GM12878 (cell line): ENCODE data around the gene NUTM1. TPM values are rescaled to one million over a fixed set of nuclear protein-coding genes. Genes with fewer than 3 reads are reported as not detected.

ENCODE experiments used
- ATAC-seq: fragments of 200-7000 bp; cut with Tn5 transposase; 3 replicates; pipeline ENCODE4 v1.9.1; 2020; ENCODE audit warnings: mild to moderate bottlenecking, moderate library complexity
- BruUV-seq: library from RNA; stranded (reverse); fragments of 400-500 nt; replicated peaks from 2 replicates; lab custom pipeline; 2021; lab: Mats Ljungman, UMichigan
- CTCF ChIA-PET: fragments of 300-600 bp; sonication (Branson Sonifier 250); formaldehyde crosslinking; extraction: SDS; loops from one replicate; lab custom pipeline; 2021; ENCODE audit warnings: inconsistent platforms; lab: Yijun Ruan, JAX
- POLR2A ChIA-PET: fragments of 350-600 bp; formaldehyde crosslinking; extraction: SDS; loops from one replicate; lab custom pipeline; 2021; ENCODE audit warnings: inconsistent platforms; lab: Charles Lee
- RAD21 ChIA-PET: fragments of 300-600 bp; sonication (Branson Sonifier 250); formaldehyde crosslinking; loops from one replicate; lab custom pipeline; 2023; ENCODE audit warnings: antibody characterized with exemption; ENCODE audit not compliant: unreplicated experiment; lab: Charles Lee
- SMC1A ChIA-PET: fragments of 300-600 bp; sonication (Branson Sonifier 250); formaldehyde crosslinking; loops from one replicate; lab custom pipeline; 2023; ENCODE audit not compliant: unreplicated experiment, uncharacterized antibody; lab: Charles Lee
- DNase-seq: peaks from one replicate; pipeline ENCODE4 v3.0.0-alpha.2; 2011; ENCODE audit warnings: low read depth, low spot score
- FAIRE-seq: peaks from 3 replicates; lab custom pipeline; 2011; peaks lifted over from hg19 to GRCh38; lab: Jason Lieb, UNC
- H2AFZ ChIP-seq: 2 replicates; pipeline ENCODE4 v1.6.0; 2011; ENCODE audit warnings: low read depth, low read length, control low read depth; ENCODE audit not compliant: control insufficient read depth
- H3K27ac ChIP-seq: 2 replicates; pipeline ENCODE4 v1.5.1; 2011; ENCODE audit warnings: control low read depth; ENCODE audit not compliant: control insufficient read depth, insufficient read depth
- H3K27me3 ChIP-seq, 2 experiments: replicated peaks in 1 of 2; 2 replicates each; pipeline versions ENCODE4 v1.6.0 to v1.6.1; 2011; ENCODE audit warnings: low read length in 1 of 2; ENCODE audit not compliant: control insufficient read depth in 2 of 2, insufficient read depth in 2 of 2
- H3K36me3 ChIP-seq, 2 experiments: 2 replicates each; pipeline ENCODE4 v1.5.1; 2011; ENCODE audit warnings: low read length in 1 of 2; ENCODE audit not compliant: control insufficient read depth in 2 of 2, insufficient read depth in 2 of 2
- H3K4me1 ChIP-seq: 2 replicates; pipeline ENCODE4 v1.6.1; 2011; ENCODE audit warnings: mild to moderate bottlenecking, low read length, moderate library complexity, mixed read lengths; ENCODE audit not compliant: control insufficient read depth, insufficient read depth
- H3K4me2 ChIP-seq: 2 replicates; pipeline ENCODE4 v1.6.0; 2011; ENCODE audit warnings: control low read depth; ENCODE audit not compliant: control insufficient read depth, insufficient read depth
- H3K4me3 ChIP-seq: fragments of 200-600 bp; sonication (generic); 2 replicates; pipeline ENCODE4 v1.5.1; 2016
- H3K79me2 ChIP-seq: 2 replicates; pipeline ENCODE4 v1.6.0; 2011; ENCODE audit warnings: low read length; ENCODE audit not compliant: control insufficient read depth, insufficient read depth
- H3K9ac ChIP-seq: 2 replicates; pipeline ENCODE4 v1.8.0; 2011; ENCODE audit warnings: low read length, control low read depth, mixed read lengths; ENCODE audit not compliant: control insufficient read depth, insufficient read depth
- H3K9me3 ChIP-seq: replicated peaks from 3 replicates; pipeline ENCODE4 v1.5.1; 2011; ENCODE audit warnings: mild to moderate bottlenecking, low read length; ENCODE audit not compliant: control insufficient read depth, insufficient read depth
- H4K20me1 ChIP-seq: 2 replicates; pipeline ENCODE4 v1.6.0; 2011; ENCODE audit not compliant: control insufficient read depth, insufficient read depth
- ASH2L ChIP-seq: fragments of 300-600, 200-600 bp; sonication (generic); IDR thresholded peaks from 2 replicates; pipeline ENCODE4 v1.6.1; 2017; ENCODE audit warnings: low read depth, mild to moderate bottlenecking, borderline replicate concordance
- BCL11A ChIP-seq: IDR thresholded peaks from 2 replicates; pipeline ENCODE4 v1.6.1; 2011; ENCODE audit warnings: low read depth, low read length
- BHLHE40 ChIP-seq, 2 experiments: fragments of 450-650 bp in 1 of 2; IDR thresholded peaks; 2 replicates each; pipeline ENCODE4 v1.6.1; 2011 to 2017; ENCODE audit warnings: low read depth in 2 of 2, borderline replicate concordance in 1 of 2, improper control_type of control experiment in 1 of 2, low read length in 1 of 2, mild to moderate bottlenecking in 1 of 2
- HDAC2 ChIP-seq: fragments of 200-600 bp; sonication (generic); IDR thresholded peaks from 2 replicates; pipeline ENCODE4 v1.6.1; 2017
- IKZF1 ChIP-seq: fragments of 450-650 bp; conservative IDR thresholded peaks from 2 replicates; pipeline ENCODE4 v1.6.1; 2017; ENCODE audit warnings: antibody characterized with exemption, mild to moderate bottlenecking
- JUNB ChIP-seq: IDR thresholded peaks from 2 replicates; pipeline ENCODE4 v1.6.1; 2016; ENCODE audit warnings: antibody characterized with exemption, mild to moderate bottlenecking
- LARP7 ChIP-seq: fragments of 450-650 bp; IDR thresholded peaks from 2 replicates; pipeline ENCODE4 v1.6.1; 2017; ENCODE audit warnings: mild to moderate bottlenecking
- TAF1 ChIP-seq: IDR thresholded peaks from 2 replicates; pipeline ENCODE4 v1.6.1; 2011; ENCODE audit warnings: mild to moderate bottlenecking, low read depth, low read length, borderline replicate concordance
- TCF3 ChIP-seq: IDR thresholded peaks from 2 replicates; pipeline ENCODE4 v1.6.1; 2012; ENCODE audit warnings: low read depth, mild to moderate bottlenecking, low read length, borderline replicate concordance; ENCODE audit not compliant: insufficient read depth
- YY1 ChIP-seq: IDR thresholded peaks from 2 replicates; pipeline ENCODE4 v1.6.1; 2011; ENCODE audit warnings: low read depth, mild to moderate bottlenecking, low read length
- WGBS: methylation state at CpG from one replicate; pipeline ENCODE4 v1.1.6; 2016; ENCODE audit warnings: low lambda C conversion rate; ENCODE audit not compliant: insufficient replicate concordance, insufficient coverage; ENCODE audit errors: missing lambda C conversion rate; 5-methylcytosine and 5-hydroxymethylcytosine counted together
- in situ Hi-C: fragments of 300-500 bp; cut with MboI; formaldehyde crosslinking; loops from 9 replicates; pipeline ENCODE4 v1.14.3; 2018; ENCODE audit warnings: mixed read lengths
- intact Hi-C: fragments of 100-400 bp; cut with micrococcal nuclease; formaldehyde crosslinking; loops from one replicate; pipeline ENCODE4 v1.14.2; 2022; ENCODE audit not compliant: unreplicated experiment
- polyA plus RNA-seq, 11 experiments: library from polyadenylated mRNA; depleted of rRNA in 4 of 11; unstranded in 6 of 11; stranded (reverse) in 5 of 11; fragments of >200 nt; fragmentation: Nextera tagmentation in 4 of 11; fragmentation: Illumina TruSeq in 1 of 11; extraction: Ambion mirVana in 4 of 11; extraction: Trizol in 1 of 11; gene quantifications; 1 replicate in 1 of 11; 2 replicates in 10 of 11; pipeline versions ENCODE4 v1.2.1 to v1.2.3, GENCODE V29; 2011 to 2016; ENCODE audit warnings: inconsistent platforms in 2 of 11, missing spikeins in 2 of 11, low read depth in 1 of 11
- total RNA-seq, 4 experiments: library from RNA; depleted of rRNA in 3 of 4; stranded (reverse); fragments of >200 nt in 3 of 4; fragmentation: Illumina TruSeq in 1 of 4; extraction: Trizol in 1 of 4; gene quantifications; 2 replicates each; pipeline versions ENCODE4 v1.2.1 to v1.2.3, GENCODE V29; 2013 to 2021
- TF ChIP-seq, protein P1 (sequence below): fragments of 450-650 bp; IDR thresholded peaks from 2 replicates; pipeline ENCODE4 v1.6.1; 2017; ENCODE audit warnings: low read depth, mild to moderate bottlenecking, moderate library complexity
- TF ChIP-seq, protein P2 (sequence below): fragments of 450-650 bp; formaldehyde crosslinking; IDR thresholded peaks from 2 replicates; pipeline ENCODE4 v1.4.0; 2020; ENCODE audit warnings: mild to moderate bottlenecking, moderate library complexity
- TF ChIP-seq, protein P3 (sequence below), 3 experiments: IDR thresholded peaks in 2 of 3; conservative IDR thresholded peaks in 1 of 3; 2 replicates each; pipeline ENCODE4 v1.5.1; 2011; ENCODE audit warnings: low read depth in 3 of 3, low read length in 3 of 3, mild to moderate bottlenecking in 3 of 3, control low read depth in 2 of 3, moderate library complexity in 2 of 3, inconsistent platforms in 1 of 3, mixed read lengths in 1 of 3; ENCODE audit not compliant: control insufficient read depth in 2 of 3, insufficient read depth in 1 of 3; ENCODE audit errors: extremely low read depth in 1 of 3

The NUTM1 gene
- total and polyA plus RNA-seq, 10 of the 15 experiments (the other 5 are each of a cell fraction or from before 2014, with no cell fraction given): under 0.01 to 0.05 TPM; not detected in 8

DNA sequence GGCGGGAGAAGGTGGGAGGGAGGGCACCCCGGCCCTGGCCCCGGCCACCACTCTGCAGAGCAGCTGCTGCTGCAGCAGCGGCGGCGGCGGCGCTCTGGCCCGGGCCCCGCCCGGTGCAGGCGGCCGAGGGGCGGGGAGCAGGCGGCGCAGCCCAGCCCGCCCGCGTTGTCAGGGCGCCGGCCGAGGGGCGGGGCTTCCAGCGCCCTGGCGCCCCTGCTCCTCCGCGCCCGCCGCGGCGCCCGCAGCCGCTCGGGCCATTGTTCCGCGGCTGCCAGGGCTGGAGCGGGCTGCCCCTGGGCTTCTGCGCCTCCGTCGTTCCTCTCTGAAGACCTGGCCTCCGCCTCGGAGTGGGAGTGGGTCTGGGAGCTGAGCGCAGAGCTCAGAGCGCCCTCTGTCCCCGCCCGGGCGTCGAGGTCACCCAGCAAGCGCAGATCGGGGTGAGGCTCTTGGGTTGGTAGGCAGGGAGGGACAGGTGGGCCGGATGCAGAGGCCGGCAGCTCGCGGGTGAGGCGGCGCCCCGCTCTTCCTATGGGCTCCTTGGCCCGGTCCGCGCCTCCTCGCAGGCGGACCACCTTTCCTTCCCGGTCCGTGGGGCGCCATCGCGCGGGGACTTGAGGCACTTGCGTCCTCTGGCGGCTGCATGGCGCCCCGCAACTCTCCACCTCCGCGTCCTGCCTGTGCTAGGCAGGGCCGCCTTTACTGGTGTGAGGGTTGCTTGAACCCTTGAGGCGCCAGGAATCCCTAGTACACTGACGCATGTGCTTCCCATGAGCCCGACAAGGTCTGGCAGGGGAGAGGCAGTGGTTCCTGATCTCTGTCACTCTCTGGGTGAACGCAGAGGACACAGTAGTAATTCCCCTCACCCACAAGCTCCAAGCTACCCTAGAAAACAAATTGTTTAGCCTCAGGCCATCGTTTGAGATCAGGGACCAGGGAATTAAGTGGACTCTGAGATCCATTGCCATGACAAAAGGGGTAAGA lies 24.3 kb downstream of the NUTM1 start, which contains the start of gene LPCAT4:
TSS of gene LPCAT4 (minus strand) at position 96 of the 981 bp plus-strand sequence. CDS start 96 bp downstream, outside the sequence.
- peaks cover 0 to 7% of the 10 kb centered on the region in 2 experiments; a peak in 3 of 4 replicates for H3K36me3 ChIP-seq
- in situ Hi-C loops: no loop called here
- no TSS peak for BruUV-seq
- TF ChIP-seq HDAC2 (no peak), LARP7 (peak; percentile 97), JUNB (no peak), IKZF1 (peak; percentile 95), TAF1 (peak; percentile 85; the same call in 1 of the 2 replicates), ASH2L (0 out of 2 replicates have a peak, but pooled peaks have one; percentile 23), BHLHE40 (IDR thresholded peaks at IDR 0.05; ENCODE audit: borderline replicate concordance in 1 of 2, low read depth in 2 of 2, low read length in 1 of 2) (peak in 1 of 2 experiments; percentile 53; a peak in 2 of 4 replicates), TCF3 (peak; percentile 74; the same call in 1 of the 2 replicates), YY1 (peak; percentile 90), BCL11A (0 out of 2 replicates have a peak, but pooled peaks have one; percentile 15)
- TF ChIP-seq, protein P1, sequence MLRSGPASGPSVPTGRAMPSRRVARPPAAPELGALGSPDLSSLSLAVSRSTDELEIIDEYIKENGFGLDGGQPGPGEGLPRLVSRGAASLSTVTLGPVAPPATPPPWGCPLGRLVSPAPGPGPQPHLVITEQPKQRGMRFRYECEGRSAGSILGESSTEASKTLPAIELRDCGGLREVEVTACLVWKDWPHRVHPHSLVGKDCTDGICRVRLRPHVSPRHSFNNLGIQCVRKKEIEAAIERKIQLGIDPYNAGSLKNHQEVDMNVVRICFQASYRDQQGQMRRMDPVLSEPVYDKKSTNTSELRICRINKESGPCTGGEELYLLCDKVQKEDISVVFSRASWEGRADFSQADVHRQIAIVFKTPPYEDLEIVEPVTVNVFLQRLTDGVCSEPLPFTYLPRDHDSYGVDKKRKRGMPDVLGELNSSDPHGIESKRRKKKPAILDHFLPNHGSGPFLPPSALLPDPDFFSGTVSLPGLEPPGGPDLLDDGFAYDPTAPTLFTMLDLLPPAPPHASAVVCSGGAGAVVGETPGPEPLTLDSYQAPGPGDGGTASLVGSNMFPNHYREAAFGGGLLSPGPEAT: peak; percentile 55; the same call in 1 of the 2 replicates
- TF ChIP-seq, protein P2, sequence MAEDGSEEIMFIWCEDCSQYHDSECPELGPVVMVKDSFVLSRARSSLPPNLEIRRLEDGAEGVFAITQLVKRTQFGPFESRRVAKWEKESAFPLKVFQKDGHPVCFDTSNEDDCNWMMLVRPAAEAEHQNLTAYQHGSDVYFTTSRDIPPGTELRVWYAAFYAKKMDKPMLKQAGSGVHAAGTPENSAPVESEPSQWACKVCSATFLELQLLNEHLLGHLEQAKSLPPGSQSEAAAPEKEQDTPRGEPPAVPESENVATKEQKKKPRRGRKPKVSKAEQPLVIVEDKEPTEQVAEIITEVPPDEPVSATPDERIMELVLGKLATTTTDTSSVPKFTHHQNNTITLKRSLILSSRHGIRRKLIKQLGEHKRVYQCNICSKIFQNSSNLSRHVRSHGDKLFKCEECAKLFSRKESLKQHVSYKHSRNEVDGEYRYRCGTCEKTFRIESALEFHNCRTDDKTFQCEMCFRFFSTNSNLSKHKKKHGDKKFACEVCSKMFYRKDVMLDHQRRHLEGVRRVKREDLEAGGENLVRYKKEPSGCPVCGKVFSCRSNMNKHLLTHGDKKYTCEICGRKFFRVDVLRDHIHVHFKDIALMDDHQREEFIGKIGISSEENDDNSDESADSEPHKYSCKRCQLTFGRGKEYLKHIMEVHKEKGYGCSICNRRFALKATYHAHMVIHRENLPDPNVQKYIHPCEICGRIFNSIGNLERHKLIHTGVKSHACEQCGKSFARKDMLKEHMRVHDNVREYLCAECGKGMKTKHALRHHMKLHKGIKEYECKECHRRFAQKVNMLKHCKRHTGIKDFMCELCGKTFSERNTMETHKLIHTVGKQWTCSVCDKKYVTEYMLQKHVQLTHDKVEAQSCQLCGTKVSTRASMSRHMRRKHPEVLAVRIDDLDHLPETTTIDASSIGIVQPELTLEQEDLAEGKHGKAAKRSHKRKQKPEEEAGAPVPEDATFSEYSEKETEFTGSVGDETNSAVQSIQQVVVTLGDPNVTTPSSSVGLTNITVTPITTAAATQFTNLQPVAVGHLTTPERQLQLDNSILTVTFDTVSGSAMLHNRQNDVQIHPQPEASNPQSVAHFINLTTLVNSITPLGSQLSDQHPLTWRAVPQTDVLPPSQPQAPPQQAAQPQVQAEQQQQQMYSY (CRISPR knock-in tag): no peak
- TF ChIP-seq, protein P3, sequence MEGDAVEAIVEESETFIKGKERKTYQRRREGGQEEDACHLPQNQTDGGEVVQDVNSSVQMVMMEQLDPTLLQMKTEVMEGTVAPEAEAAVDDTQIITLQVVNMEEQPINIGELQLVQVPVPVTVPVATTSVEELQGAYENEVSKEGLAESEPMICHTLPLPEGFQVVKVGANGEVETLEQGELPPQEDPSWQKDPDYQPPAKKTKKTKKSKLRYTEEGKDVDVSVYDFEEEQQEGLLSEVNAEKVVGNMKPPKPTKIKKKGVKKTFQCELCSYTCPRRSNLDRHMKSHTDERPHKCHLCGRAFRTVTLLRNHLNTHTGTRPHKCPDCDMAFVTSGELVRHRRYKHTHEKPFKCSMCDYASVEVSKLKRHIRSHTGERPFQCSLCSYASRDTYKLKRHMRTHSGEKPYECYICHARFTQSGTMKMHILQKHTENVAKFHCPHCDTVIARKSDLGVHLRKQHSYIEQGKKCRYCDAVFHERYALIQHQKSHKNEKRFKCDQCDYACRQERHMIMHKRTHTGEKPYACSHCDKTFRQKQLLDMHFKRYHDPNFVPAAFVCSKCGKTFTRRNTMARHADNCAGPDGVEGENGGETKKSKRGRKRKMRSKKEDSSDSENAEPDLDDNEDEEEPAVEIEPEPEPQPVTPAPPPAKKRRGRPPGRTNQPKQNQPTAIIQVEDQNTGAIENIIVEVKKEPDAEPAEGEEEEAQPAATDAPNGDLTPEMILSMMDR (IDR thresholded peaks at IDR 0.05 in 2 of 3, conservative IDR thresholded peaks at IDR 0.05 in 1 of 3; ENCODE audit: control insufficient read depth in 2 of 3, extremely low read depth in 1 of 3, insufficient read depth in 1 of 3, low read depth in 3 of 3, low read length in 3 of 3): peak; percentile 89 to 96 (median 95); a peak in 5 of 6 replicates

More for the DNA sequence above, 24.3 kb downstream of the NUTM1 start, which contains the start of gene LPCAT4:
- FAIRE-seq (peak; percentile 83), ATAC-seq (peak; percentile 86), DNase-seq (peak; percentile 65)
- WGBS: 1% methylated on average over 59 of the region's 80 CpGs
- ChIA-PET SMC1A (interaction anchor here (0.7 to 3.9 kb wide), 17 partner anchors 24 to 267 kb away, joined by 3 to 30 read pairs (median 7); partner anchors contain the start of genes GOLGA8B, NOP10, NUTM1 and SLC12A6), CTCF (interaction anchor here (0.6 to 4.3 kb wide), 36 partner anchors 9 to 306 kb away, joined by 3 to 66 read pairs (median 6); partner anchors contain the start of genes EMC4, GOLGA8A, KATNBL1 and NOP10), RAD21 (interaction anchor here (0.6 to 4.3 kb wide), 25 partner anchors 9 to 305 kb away, joined by 3 to 37 read pairs (median 5); partner anchors contain the start of genes EMC4, EMC7, GOLGA8A and KATNBL1), POLR2A (interaction anchor here (0.7 to 2.6 kb wide), 7 partner anchors 9 to 158 kb away, joined by 3 to 13 read pairs (median 6); partner anchors contain the start of genes NOP10 and NUTM1)
- Histone ChIP-seq H3K9me3 (no peaks in the 10 kb centered on the region), H3K4me1 (peaks cover 34% of the 10 kb centered on the region), H4K20me1 (no peaks in the 10 kb centered on the region), H3K9ac (peak within 1 kb of the TSS; percentile 97), H3K79me2 (peaks cover 27% of the 10 kb centered on the region), H3K4me3 (peak within 1 kb of the TSS; percentile 86), H3K27ac (peak within 1 kb of the TSS; percentile 96), H3K4me2 (peak within 1 kb of the TSS; percentile 98), H3K27me3 (no peaks in the 10 kb centered on the region), H2AFZ (peak within 1 kb of the TSS; percentile 96)
- intact Hi-C loops: loop anchor here (1.0 to 5.0 kb wide), 6 partner anchors 24 to 305 kb away; partner anchors contain the start of genes EMC7, GOLGA8B, NOP10 and NUTM1
